GM19328 (cell line): ENCODE results near the gene TANK.

Experiments
- ATAC-seq: cut with Tn5 transposase; IDR thresholded peaks from one replicate; pipeline ENCODE4 v1.9.1; 2021; ENCODE audit warnings: mild to moderate bottlenecking, moderate library complexity; ENCODE audit not compliant: unreplicated experiment

The TANK gene

GRCh38 chr2:161223139-161223732 lies 63.0 kb downstream of the TANK start:
- ATAC-seq: no peak

GRCh38 chr2:161228511-161229240 lies 68.4 kb downstream of the TANK start:
- no peak for ATAC-seq

- ATAC-seq: no peak
Measured at GRCh38 chr2:161230959-161231358, 70.7 kb downstream of the TANK start.

- ATAC-seq: no peak
Measured at GRCh38 chr2:161232571-161232970, 72.3 kb downstream of the TANK start.

GRCh38 chr2:161233858-161234431 lies 73.7 kb downstream of the TANK start:
- ATAC-seq: peak; percentile 30

GRCh38 chr2:161234627-161235026 lies 74.4 kb downstream of the TANK start:
- ATAC-seq: no peak

GRCh38 chr2:161237392-161238264 lies 77.4 kb downstream of the TANK start:
- ATAC-seq: peak; percentile 36

- no peak for ATAC-seq
Measured at GRCh38 chr2:161238265-161238559, 78.0 kb downstream of the TANK start.

- peak; percentile 40 for ATAC-seq
Measured at GRCh38 chr2:161238560-161239325, 78.5 kb downstream of the TANK start.

- no peak for ATAC-seq
Measured at GRCh38 chr2:161239326-161240109, 79.3 kb downstream of the TANK start.

- no peak for ATAC-seq
Measured at GRCh38 chr2:161241894-161242293, 81.7 kb downstream of the TANK start.

GRCh38 chr2:161243312-161243711 lies 83.1 kb downstream of the TANK start:
- ATAC-seq: peak; percentile 18

- no peak for ATAC-seq
Measured at GRCh38 chr2:161243905-161244304, 83.7 kb downstream of the TANK start.

- peak; percentile 86 for ATAC-seq
Measured at GRCh38 chr2:161244387-161245260, 84.4 kb downstream of the TANK start.

- ATAC-seq: no peak
Measured at GRCh38 chr2:161245261-161245553, 85.0 kb downstream of the TANK start.

GRCh38 chr2:161245671-161246070 lies 85.4 kb downstream of the TANK start:
- ATAC-seq: no peak

- ATAC-seq: no peak
Measured at GRCh38 chr2:161246281-161246680, 86.1 kb downstream of the TANK start.

- peak; percentile 52 for ATAC-seq
Measured at GRCh38 chr2:161250864-161251436, 90.7 kb downstream of the TANK start.
